ENCODE measurements around the gene TAS2R16.

Gene TAS2R16

GRCh38 chr7:123004931-123005330 lies 9.4 kb upstream of the TAS2R16 start (continued):
- no peak for TF ChIP-seq CSRNP3 (CRISPR knock-in tag; IDR thresholded peaks at IDR 0.05)

- no peak for ATAC-seq
- TF ChIP-seq ISL1 (CRISPR knock-in tag; IDR thresholded peaks at IDR 0.05) = no peak
These were observed 8.1 kb upstream of the TAS2R16 start for GRCh38 chr7:123003539-123004126.

GRCh38 chr7:122989577-122989976 lies 5.9 kb downstream of the TAS2R16 start:
- no peak for ATAC-seq
- TF ChIP-seq CSRNP3 (CRISPR knock-in tag; IDR thresholded peaks at IDR 0.05) (no peak), TOX (CRISPR knock-in tag; IDR thresholded peaks at IDR 0.05; ENCODE audit: borderline replicate concordance) (no peak), ESRRG (CRISPR knock-in tag; IDR thresholded peaks at IDR 0.05) (no peak), OSR1 (CRISPR knock-in tag; IDR thresholded peaks at IDR 0.05) (no peak), ZNF70 (CRISPR knock-in tag; IDR thresholded peaks at IDR 0.05) (no peak), ZFP30 (CRISPR knock-in tag; IDR thresholded peaks at IDR 0.05) (no peak), GLIS3 (CRISPR knock-in tag; IDR thresholded peaks at IDR 0.05) (no peak), ARNTL (CRISPR knock-in tag; IDR thresholded peaks at IDR 0.05; ENCODE audit: borderline replicate concordance, low read depth) (no peak), RARB (CRISPR knock-in tag; IDR thresholded peaks at IDR 0.05) (no peak), ISL1 (CRISPR knock-in tag; IDR thresholded peaks at IDR 0.05) (no peak)

GRCh38 chr7:122989041-122989440 lies 6.5 kb downstream of the TAS2R16 start:
- TF ChIP-seq CSRNP3 (CRISPR knock-in tag; IDR thresholded peaks at IDR 0.05) = no peak
- ATAC-seq = no peak

GRCh38 chr7:122988333-122988732 lies 7.2 kb downstream of the TAS2R16 start:
- ATAC-seq = no peak
- no peak for TF ChIP-seq CSDC2 (CRISPR knock-in tag; IDR thresholded peaks at IDR 0.05)
- no peak for TF ChIP-seq ESRRG (CRISPR knock-in tag; IDR thresholded peaks at IDR 0.05)
- no peak for TF ChIP-seq ZNF70 (CRISPR knock-in tag; IDR thresholded peaks at IDR 0.05)
- TF ChIP-seq GLIS3 (CRISPR knock-in tag; IDR thresholded peaks at IDR 0.05) = no peak
- no peak for TF ChIP-seq ZC3H10 (CRISPR knock-in tag; IDR thresholded peaks at IDR 0.05)
- no peak for TF ChIP-seq TOX (CRISPR knock-in tag; IDR thresholded peaks at IDR 0.05; ENCODE audit: borderline replicate concordance)
- no peak for TF ChIP-seq CREB5 (CRISPR knock-in tag; IDR thresholded peaks at IDR 0.05; ENCODE audit: low read depth)
- TF ChIP-seq TCF4 (CRISPR knock-in tag; IDR thresholded peaks at IDR 0.05; ENCODE audit: borderline replicate concordance) = no peak
- no peak for TF ChIP-seq TSHZ2 (CRISPR knock-in tag; IDR thresholded peaks at IDR 0.05)
- no peak for TF ChIP-seq OSR1 (CRISPR knock-in tag; IDR thresholded peaks at IDR 0.05)
- no peak for TF ChIP-seq ZNF565 (CRISPR knock-in tag; conservative IDR thresholded peaks at IDR 0.05; ENCODE audit: low read depth)
- no peak for TF ChIP-seq POU6F1 (CRISPR knock-in tag; IDR thresholded peaks at IDR 0.05; ENCODE audit: borderline replicate concordance, low read depth)
- TF ChIP-seq CSRNP3 (CRISPR knock-in tag; IDR thresholded peaks at IDR 0.05) = no peak
- no peak for TF ChIP-seq PATZ1 (CRISPR knock-in tag; IDR thresholded peaks at IDR 0.05; ENCODE audit: borderline replicate concordance)
- TF ChIP-seq ZFP3 (CRISPR knock-in tag; IDR thresholded peaks at IDR 0.05) = no peak
- TF ChIP-seq PPARA (CRISPR knock-in tag; IDR thresholded peaks at IDR 0.05; ENCODE audit: borderline replicate concordance) = no peak
- TF ChIP-seq ISL1 (CRISPR knock-in tag; IDR thresholded peaks at IDR 0.05) = no peak
